A549 (cell line): Measurements from ENCODE around the gene PSMD6. TPM values are rescaled to one million over a fixed set of nuclear protein-coding genes. Genes with fewer than 3 reads are reported as not detected.
A peak's percentile ranks its signal among the peaks of the same experiment; 100 is the strongest.

Experiments
- ATAC-seq, 2 experiments: fragments of 200-7000 bp in 1 of 2; fragments of >200 bp in 1 of 2; cut with Nextera tagmentation in 1 of 2; cut with Tn5 transposase in 1 of 2; 3 replicates each; pipeline versions ENCODE4 v1.8.0 to v1.9.1; 2018 to 2020; ENCODE audit warnings: mild to moderate bottlenecking in 1 of 2, moderate library complexity in 1 of 2
- CTCF ChIA-PET: fragments of 300-600 bp; sonication (Branson Sonifier 250); formaldehyde crosslinking; extraction: SDS; loops from one replicate; lab custom pipeline; 2021; ENCODE audit warnings: antibody characterized with exemption, inconsistent platforms; lab: Yijun Ruan, JAX
- POLR2A ChIA-PET: fragments of 350-600 bp; formaldehyde crosslinking; extraction: SDS; loops from one replicate; lab custom pipeline; 2021; ENCODE audit warnings: antibody characterized with exemption, inconsistent platforms; lab: Yijun Ruan, JAX
- DNase-seq, 2 experiments: peaks; one replicate each; pipeline versions ENCODE4 v3.0.0 to v3.0.0-alpha.2; 2011 to 2016; ENCODE audit warnings: low read depth in 1 of 2, low spot score in 1 of 2
- FAIRE-seq: peaks from 2 replicates; lab custom pipeline; 2011; peaks lifted over from hg19 to GRCh38; lab: Jason Lieb, UNC
- H3K27ac ChIP-seq, 2 experiments: fragments of >200 bp; sonication (Bioruptor Twin); formaldehyde crosslinking; 3 replicates each; pipeline ENCODE4 v1.5.1; 2016 to 2017
- H3K4me1 ChIP-seq: fragments of >200 bp; sonication (Bioruptor Twin); formaldehyde crosslinking; 3 replicates; pipeline ENCODE4 v1.6.1; 2016
- H3K4me2 ChIP-seq: fragments of >200 bp; sonication (Bioruptor Twin); formaldehyde crosslinking; 3 replicates; pipeline ENCODE4 v1.6.1; 2016
- H3K4me3 ChIP-seq: fragments of >200 bp; sonication (Bioruptor Twin); formaldehyde crosslinking; 3 replicates; pipeline ENCODE4 v1.5.1; 2016
- H3K9me3 ChIP-seq: fragments of >200 bp; sonication (Bioruptor Twin); formaldehyde crosslinking; 3 replicates; pipeline ENCODE4 v1.6.1; 2016
- BHLHE40 ChIP-seq: IDR thresholded peaks from 2 replicates; pipeline ENCODE4 v1.6.1; 2012; ENCODE audit warnings: low read depth, low read length, inconsistent platforms
- CBX2 ChIP-seq: fragments of 200-600 bp; sonication (generic); IDR thresholded peaks from 2 replicates; pipeline ENCODE4 v1.6.1; 2016; ENCODE audit warnings: low read depth, mild to moderate bottlenecking, borderline replicate concordance
- CHD2 ChIP-seq: fragments of 150-350 bp; IDR thresholded peaks from 2 replicates; pipeline ENCODE4 v1.6.1; 2014; ENCODE audit warnings: low read length; ENCODE audit not compliant: partially characterized antibody
- CHD4 ChIP-seq: fragments of 200-600 bp; sonication (generic); IDR thresholded peaks from 2 replicates; pipeline ENCODE4 v1.6.1; 2016; ENCODE audit warnings: antibody characterized with exemption, mild to moderate bottlenecking, borderline replicate concordance
- EHMT2 ChIP-seq: fragments of 200-600 bp; sonication (generic); IDR thresholded peaks from 2 replicates; pipeline ENCODE4 v1.6.1; 2016; ENCODE audit warnings: antibody characterized with exemption, low read depth, mild to moderate bottlenecking, moderate library complexity
- EP300 ChIP-seq, 2 experiments: fragments of >200 bp; sonication (Bioruptor Twin); formaldehyde crosslinking; IDR thresholded peaks; 2 replicates in 1 of 2; 3 replicates in 1 of 2; pipeline ENCODE4 v1.6.1; 2016 to 2017
- FOSB ChIP-seq: fragments of 250-450 bp; sonication (Bioruptor Pico); IDR thresholded peaks from 2 replicates; pipeline ENCODE4 v1.5.0; 2020; ENCODE audit warnings: mild to moderate bottlenecking, moderate library complexity
- GATA3 ChIP-seq: IDR thresholded peaks from 2 replicates; pipeline ENCODE4 v1.6.1; 2012; ENCODE audit warnings: borderline replicate concordance
- HEYL ChIP-seq: fragments of 250-450 bp; sonication (Bioruptor Pico); IDR thresholded peaks from 2 replicates; pipeline ENCODE4 v1.8.0; 2021; ENCODE audit warnings: mild to moderate bottlenecking, moderate library complexity
- HOXA7 ChIP-seq: fragments of 250-450 bp; sonication (Bioruptor Pico); IDR thresholded peaks from 2 replicates; pipeline ENCODE4 v1.5.0; 2020; ENCODE audit warnings: mild to moderate bottlenecking, moderate library complexity
- HOXB13 ChIP-seq: fragments of 250-450 bp; sonication (Bioruptor Pico); IDR thresholded peaks from 2 replicates; pipeline ENCODE4 v1.5.0; 2020; ENCODE audit warnings: low read depth, mild to moderate bottlenecking, moderate library complexity
- KDM1A ChIP-seq: fragments of 200-600 bp; sonication (generic); IDR thresholded peaks from 2 replicates; pipeline ENCODE4 v1.6.1; 2016; ENCODE audit warnings: low read depth, mild to moderate bottlenecking
- MAFK ChIP-seq: fragments of 450-650 bp; IDR thresholded peaks from 2 replicates; pipeline ENCODE4 v1.6.1; 2014; ENCODE audit not compliant: partially characterized antibody
- MAZ ChIP-seq: fragments of 150-350 bp; IDR thresholded peaks from 2 replicates; pipeline ENCODE4 v1.6.1; 2014; ENCODE audit warnings: antibody characterized with exemption, low read depth, low read length, borderline replicate concordance
- NR3C1 ChIP-seq: fragments of >200 bp; sonication (Bioruptor Twin); formaldehyde crosslinking; IDR thresholded peaks from 3 replicates; pipeline ENCODE4 v1.6.1; 2017
- POLR2A ChIP-seq: IDR thresholded peaks from 2 replicates; pipeline ENCODE4 v1.6.1; 2012; ENCODE audit warnings: mild to moderate bottlenecking, low read length
- RAD21 ChIP-seq, 2 experiments: fragments of >200 bp in 1 of 2; sonication (Bioruptor Twin) in 1 of 2; formaldehyde crosslinking in 1 of 2; IDR thresholded peaks in 1 of 2; conservative IDR thresholded peaks in 1 of 2; 2 replicates in 1 of 2; 3 replicates in 1 of 2; pipeline ENCODE4 v1.6.1; 2012 to 2018; ENCODE audit warnings: inconsistent platforms in 1 of 2
- RARB ChIP-seq: fragments of 250-450 bp; sonication (Bioruptor Pico); IDR thresholded peaks from 2 replicates; pipeline ENCODE4 v1.8.0; 2021; ENCODE audit warnings: mild to moderate bottlenecking, moderate library complexity
- RFX5 ChIP-seq: fragments of 450-650 bp; IDR thresholded peaks from 2 replicates; pipeline ENCODE4 v1.7.1; 2014; ENCODE audit warnings: antibody characterized with exemption, mild to moderate bottlenecking, moderate library complexity
- SMC3 ChIP-seq: fragments of >200 bp; sonication (Bioruptor Twin); formaldehyde crosslinking; IDR thresholded peaks from 3 replicates; pipeline ENCODE4 v1.6.1; 2018; ENCODE audit warnings: inconsistent platforms
- TP53 ChIP-seq: fragments of 250-450 bp; sonication (Bioruptor Pico); IDR thresholded peaks from 2 replicates; pipeline ENCODE4 v1.5.0; 2021; ENCODE audit warnings: mild to moderate bottlenecking, moderate library complexity
- ZC3H11A ChIP-seq: fragments of 450-650 bp; IDR thresholded peaks from 2 replicates; pipeline ENCODE4 v1.6.1; 2014; ENCODE audit warnings: antibody characterized with exemption, mild to moderate bottlenecking
- ZFP36 ChIP-seq: fragments of 450-650 bp; IDR thresholded peaks from 2 replicates; pipeline ENCODE4 v1.6.1; 2014; ENCODE audit warnings: borderline replicate concordance; ENCODE audit not compliant: partially characterized antibody
- ZNF302 ChIP-seq: fragments of 250-450 bp; sonication (Bioruptor Pico); IDR thresholded peaks from 2 replicates; pipeline ENCODE4 v1.9.0; 2021; ENCODE audit warnings: inconsistent platforms, mild to moderate bottlenecking, moderate library complexity
- ZSCAN20 ChIP-seq: fragments of 250-450 bp; sonication (Bioruptor Pico); IDR thresholded peaks from 2 replicates; pipeline ENCODE4 v1.8.0; 2022; ENCODE audit warnings: mild to moderate bottlenecking, moderate library complexity
- whole genome bisulfite sequencing: methylation state at CpG from one replicate; pipeline ENCODE4 v1.1.6; 2017; ENCODE audit errors: missing lambda C conversion rate; 5-methylcytosine and 5-hydroxymethylcytosine counted together
- polyA plus RNA-seq, 4 experiments: library from polyadenylated mRNA; depleted of rRNA in 3 of 4; stranded (reverse); fragments of >200 nt; fragmentation: RNase III in 1 of 4; extraction: RNeasy Plus Mini Kit Qiagen cat#74134 plus additional on column Dnase treatment in 1 of 4; gene quantifications; 2 replicates in 3 of 4; 3 replicates in 1 of 4; pipeline ENCODE4 v1.2.3, GENCODE V29; 2011 to 2017
- TF ChIP-seq, protein P1 (sequence below): fragments of 250-450 bp; sonication (Bioruptor Pico); IDR thresholded peaks from 2 replicates; pipeline ENCODE4 v1.5.0; 2021; ENCODE audit warnings: mild to moderate bottlenecking, moderate library complexity, borderline replicate concordance
- TF ChIP-seq, protein P2 (sequence below): fragments of >200 bp; sonication (Bioruptor Twin); formaldehyde crosslinking; IDR thresholded peaks from 3 replicates; pipeline ENCODE4 v1.5.1; 2016
- TF ChIP-seq, protein P3 (sequence below): IDR thresholded peaks from 2 replicates; pipeline ENCODE4 v1.6.1; 2012; ENCODE audit warnings: low read depth, borderline replicate concordance
- TF ChIP-seq, protein P4 (sequence below): IDR thresholded peaks from 2 replicates; pipeline ENCODE4 v1.6.1; 2012

PSMD6 gene
- polyA plus RNA-seq, 2 of the 4 experiments (the other 2 are of a cell fraction) = 76.8 to 117 TPM

DNA sequence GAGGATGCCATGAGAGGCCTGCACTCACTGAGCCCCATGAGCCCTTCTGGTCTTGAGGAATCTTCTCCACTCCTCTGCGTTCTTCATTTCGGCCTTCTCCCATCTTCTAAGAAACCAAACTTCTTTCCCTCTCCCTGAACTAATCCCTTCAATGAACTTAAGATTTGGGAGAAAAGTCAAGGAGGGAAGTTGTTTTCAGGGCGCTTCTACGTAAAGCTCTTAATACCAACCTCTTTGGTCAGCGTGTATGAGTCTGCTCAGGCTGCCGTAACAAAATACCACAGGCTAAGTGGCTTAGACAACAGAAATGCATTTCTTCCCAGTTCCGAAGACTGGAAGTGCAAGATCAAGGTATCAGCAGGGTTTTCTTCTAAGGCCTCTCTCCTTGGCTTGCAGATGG, 13.8 kb upstream of the PSMD6 start:
- Histone ChIP-seq H3K27ac (peak overlapping the region in 1 of 2 experiments; percentile 46; a peak in 2 of 6 replicates), H3K4me3 (no peak overlapping the region), H3K4me2 (no peak overlapping the region)
- POLR2A ChIA-PET = no interaction called here
- CTCF ChIA-PET = interaction anchor here (1.0 to 2.4 kb wide), 2 partner anchors 14 to 447 kb away, joined by 3 to 9 read pairs; partner anchors contain the start of gene PSMD6
- 90% methylated on average over 7 of the region's 7 CpGs for WGBS
- no peak for TF ChIP-seq MAFK
- TF ChIP-seq, protein P1, sequence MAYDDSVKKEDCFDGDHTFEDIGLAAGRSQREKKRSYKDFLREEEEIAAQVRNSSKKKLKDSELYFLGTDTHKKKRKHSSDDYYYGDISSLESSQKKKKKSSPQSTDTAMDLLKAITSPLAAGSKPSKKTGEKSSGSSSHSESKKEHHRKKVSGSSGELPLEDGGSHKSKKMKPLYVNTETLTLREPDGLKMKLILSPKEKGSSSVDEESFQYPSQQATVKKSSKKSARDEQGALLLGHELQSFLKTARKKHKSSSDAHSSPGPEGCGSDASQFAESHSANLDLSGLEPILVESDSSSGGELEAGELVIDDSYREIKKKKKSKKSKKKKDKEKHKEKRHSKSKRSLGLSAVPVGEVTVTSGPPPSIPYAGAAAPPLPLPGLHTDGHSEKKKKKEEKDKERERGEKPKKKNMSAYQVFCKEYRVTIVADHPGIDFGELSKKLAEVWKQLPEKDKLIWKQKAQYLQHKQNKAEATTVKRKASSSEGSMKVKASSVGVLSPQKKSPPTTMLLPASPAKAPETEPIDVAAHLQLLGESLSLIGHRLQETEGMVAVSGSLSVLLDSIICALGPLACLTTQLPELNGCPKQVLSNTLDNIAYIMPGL = no peak
- TF ChIP-seq, all 56 proteins: peak for 0
- Histone ChIP-seq H3K9me3 (peaks cover 21% of the 10 kb centered on the region), H3K4me1 (peaks cover 6% of the 10 kb centered on the region)
- ATAC-seq = no peak
- FAIRE-seq = no peak
- DNase-seq = no peak

DNA sequence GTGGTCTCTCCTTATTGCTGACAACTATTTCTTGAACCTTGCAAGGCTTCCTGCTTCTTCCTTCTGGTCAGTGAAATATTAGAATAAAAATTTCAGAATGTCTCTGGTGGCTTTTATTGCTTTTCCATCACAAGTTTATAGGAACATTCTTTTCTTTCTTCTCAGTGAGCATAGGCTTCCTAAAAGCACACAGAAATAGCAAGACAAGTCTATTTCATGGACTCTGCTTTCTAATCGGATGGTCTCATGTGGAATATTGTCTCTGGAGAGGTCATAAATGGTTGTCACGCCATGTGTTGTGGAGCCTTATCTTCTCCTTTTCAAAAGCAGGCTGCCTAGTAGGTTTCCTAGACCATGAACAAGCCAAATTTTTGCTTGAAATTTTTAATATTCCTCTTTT, 9.8 kb upstream of the PSMD6 start:
- no peak for FAIRE-seq
- peak overlapping the region; percentile 84 to 85; a peak in 4 of 6 replicates for H3K27ac ChIP-seq
- peaks cover 12% of the 10 kb centered on the region for H3K4me1 ChIP-seq
- DNase-seq = no peak
- CTCF ChIA-PET = interaction anchor here (1.1 to 1.6 kb wide), 2 partner anchors 192 to 452 kb away, joined by 5 to 9 read pairs; partner anchors contain the start of gene PRICKLE2
- H3K4me3 ChIP-seq = no peak overlapping the region
- H3K4me2 ChIP-seq = no peak overlapping the region
- TF ChIP-seq EHMT2 = no peak
- no peak for TF ChIP-seq CBX2
- TF ChIP-seq ZFP36 = no peak
- TF ChIP-seq SMC3 = no peak
- no peak for TF ChIP-seq HOXB13 (CRISPR knock-in tag)
- no peak for TF ChIP-seq CHD4
- TF ChIP-seq, protein P2, sequence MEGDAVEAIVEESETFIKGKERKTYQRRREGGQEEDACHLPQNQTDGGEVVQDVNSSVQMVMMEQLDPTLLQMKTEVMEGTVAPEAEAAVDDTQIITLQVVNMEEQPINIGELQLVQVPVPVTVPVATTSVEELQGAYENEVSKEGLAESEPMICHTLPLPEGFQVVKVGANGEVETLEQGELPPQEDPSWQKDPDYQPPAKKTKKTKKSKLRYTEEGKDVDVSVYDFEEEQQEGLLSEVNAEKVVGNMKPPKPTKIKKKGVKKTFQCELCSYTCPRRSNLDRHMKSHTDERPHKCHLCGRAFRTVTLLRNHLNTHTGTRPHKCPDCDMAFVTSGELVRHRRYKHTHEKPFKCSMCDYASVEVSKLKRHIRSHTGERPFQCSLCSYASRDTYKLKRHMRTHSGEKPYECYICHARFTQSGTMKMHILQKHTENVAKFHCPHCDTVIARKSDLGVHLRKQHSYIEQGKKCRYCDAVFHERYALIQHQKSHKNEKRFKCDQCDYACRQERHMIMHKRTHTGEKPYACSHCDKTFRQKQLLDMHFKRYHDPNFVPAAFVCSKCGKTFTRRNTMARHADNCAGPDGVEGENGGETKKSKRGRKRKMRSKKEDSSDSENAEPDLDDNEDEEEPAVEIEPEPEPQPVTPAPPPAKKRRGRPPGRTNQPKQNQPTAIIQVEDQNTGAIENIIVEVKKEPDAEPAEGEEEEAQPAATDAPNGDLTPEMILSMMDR = no peak
- TF ChIP-seq POLR2A = no peak
- TF ChIP-seq EP300 (IDR thresholded peaks at IDR 0.05) = no peak
- no peak for TF ChIP-seq HEYL (CRISPR knock-in tag)
- TF ChIP-seq FOSB (CRISPR knock-in tag) = no peak
- TF ChIP-seq MAZ = no peak
- TF ChIP-seq ZSCAN20 = no peak
- TF ChIP-seq RFX5 = no peak
- no peak for TF ChIP-seq KDM1A
- no peak for TF ChIP-seq ZNF302 (CRISPR knock-in tag)
- no peak for TF ChIP-seq HOXA7 (CRISPR knock-in tag)
- H3K9me3 ChIP-seq = peaks cover 21% of the 10 kb centered on the region
- 98% methylated on average over 2 of the region's 2 CpGs for WGBS
- POLR2A ChIA-PET = no interaction called here
- no peak for ATAC-seq

DNA sequence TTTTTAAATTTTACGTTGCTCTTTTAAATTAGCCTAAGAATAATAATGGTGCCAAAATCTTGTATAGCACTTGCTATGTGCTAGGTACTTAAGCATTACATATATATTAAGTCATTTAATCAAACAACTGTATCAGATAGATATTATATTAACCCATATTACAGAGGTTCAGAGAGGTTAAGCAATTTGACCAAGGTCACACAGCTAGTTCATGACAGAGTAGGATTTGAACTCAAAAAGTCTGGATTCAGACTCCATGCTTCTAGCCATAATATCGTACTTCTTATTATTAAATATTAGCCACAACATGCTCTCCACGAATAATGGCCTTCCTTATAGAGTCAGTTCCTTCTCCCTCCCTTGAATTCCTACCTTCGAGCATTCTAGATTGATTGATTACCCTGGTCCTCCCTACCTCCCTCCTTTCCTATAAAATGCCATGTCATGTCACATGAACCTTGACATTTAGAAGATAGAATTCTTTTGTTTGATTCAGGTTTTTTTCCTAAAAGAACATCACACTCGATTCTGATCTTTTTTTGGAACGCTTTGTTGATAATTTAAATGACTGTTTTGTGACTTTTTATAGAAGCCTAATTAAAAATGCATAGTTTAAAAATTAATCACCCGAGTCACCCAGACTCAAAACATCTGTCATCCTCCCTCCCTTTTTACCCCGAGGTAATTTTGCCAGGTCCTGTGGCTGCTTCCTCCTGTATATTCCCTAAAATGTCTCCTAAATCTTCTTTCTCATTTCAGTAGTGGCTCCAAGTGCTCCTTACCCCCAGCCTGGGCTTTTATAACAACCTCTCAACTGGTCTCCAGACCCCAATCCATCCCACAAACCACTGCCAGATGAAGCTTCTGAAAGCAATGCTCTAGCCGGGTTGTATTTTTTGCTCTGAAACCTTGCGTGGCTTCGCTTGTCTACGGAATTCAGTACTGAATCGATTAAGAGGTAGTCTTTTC, 8.5 kb upstream of the PSMD6 start:
- no peak overlapping the region for H3K4me3 ChIP-seq
- peak overlapping the region; percentile 84 to 85 for H3K27ac ChIP-seq
- no peak for DNase-seq
- peaks cover 16% of the 10 kb centered on the region for H3K9me3 ChIP-seq
- CTCF ChIA-PET = interaction anchor here (0.6 to 6.6 kb wide), 34 partner anchors 7 to 453 kb away, joined by 3 to 54 read pairs (median 6); partner anchors contain the start of gene PRICKLE2
- H3K4me1 ChIP-seq = peaks cover 12% of the 10 kb centered on the region
- no peak for ATAC-seq
- POLR2A ChIA-PET = no interaction called here
- FAIRE-seq = no peak
- 73% methylated on average over 13 of the region's 13 CpGs for WGBS
- H3K4me2 ChIP-seq = no peak overlapping the region; the same call in 2 of the 3 replicates
- TF ChIP-seq RAD21 (conservative IDR thresholded peaks at IDR 0.05 in 1 of 2, IDR thresholded peaks at IDR 0.05 in 1 of 2) = no peak
- TF ChIP-seq, protein P3, sequence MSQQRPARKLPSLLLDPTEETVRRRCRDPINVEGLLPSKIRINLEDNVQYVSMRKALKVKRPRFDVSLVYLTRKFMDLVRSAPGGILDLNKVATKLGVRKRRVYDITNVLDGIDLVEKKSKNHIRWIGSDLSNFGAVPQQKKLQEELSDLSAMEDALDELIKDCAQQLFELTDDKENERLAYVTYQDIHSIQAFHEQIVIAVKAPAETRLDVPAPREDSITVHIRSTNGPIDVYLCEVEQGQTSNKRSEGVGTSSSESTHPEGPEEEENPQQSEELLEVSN = no peak
- TF ChIP-seq, protein P4, sequence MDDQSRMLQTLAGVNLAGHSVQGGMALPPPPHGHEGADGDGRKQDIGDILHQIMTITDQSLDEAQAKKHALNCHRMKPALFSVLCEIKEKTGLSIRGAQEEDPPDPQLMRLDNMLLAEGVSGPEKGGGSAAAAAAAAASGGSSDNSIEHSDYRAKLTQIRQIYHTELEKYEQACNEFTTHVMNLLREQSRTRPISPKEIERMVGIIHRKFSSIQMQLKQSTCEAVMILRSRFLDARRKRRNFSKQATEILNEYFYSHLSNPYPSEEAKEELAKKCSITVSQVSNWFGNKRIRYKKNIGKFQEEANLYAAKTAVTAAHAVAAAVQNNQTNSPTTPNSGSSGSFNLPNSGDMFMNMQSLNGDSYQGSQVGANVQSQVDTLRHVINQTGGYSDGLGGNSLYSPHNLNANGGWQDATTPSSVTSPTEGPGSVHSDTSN = no peak
- no peak for TF ChIP-seq TP53 (CRISPR knock-in tag)
- no peak for TF ChIP-seq BHLHE40
- TF ChIP-seq MAFK = peak; percentile 8
- no peak for TF ChIP-seq CHD2
- no peak for TF ChIP-seq RARB (CRISPR knock-in tag)
- no peak for TF ChIP-seq ZC3H11A
- no peak for TF ChIP-seq GATA3
- TF ChIP-seq NR3C1 = no peak
